WTC11 (cell line): ENCODE data around the gene COQ7. TPM values are rescaled to one million over a fixed set of nuclear protein-coding genes. Genes with fewer than 3 reads are reported as not detected.

Experiments
- ATAC-seq: fragments of 200-7000 bp; cut with Tn5 transposase; 2 replicates; pipeline ENCODE4 v1.10.0; 2021; ENCODE audit warnings: mild to moderate bottlenecking, moderate library complexity
- CTCF ChIA-PET: fragments of 300-600 bp; sonication (Branson Sonifier 250); formaldehyde crosslinking; loops from one replicate; lab custom pipeline; 2021; ENCODE audit warnings: antibody characterized with exemption; lab: Charles Lee
- POLR2A ChIA-PET: fragments of 350-600 bp; sonication (Branson Sonifier 250); formaldehyde crosslinking; loops from one replicate; lab custom pipeline; 2021; ENCODE audit warnings: antibody characterized with exemption; lab: Charles Lee
- DNase-seq: peaks from one replicate; pipeline ENCODE4 v3.0.0; 2021; ENCODE audit warnings: low spot score
- H3K27ac Mint-ChIP-seq: 2 replicates; pipeline ENCODE4 v1.8.0; 2021; ENCODE audit warnings: mixed read lengths
- H3K27me3 Mint-ChIP-seq: 2 replicates; pipeline ENCODE4 v1.8.0; 2021; ENCODE audit warnings: low read depth, mild to moderate bottlenecking, moderate library complexity, mixed read lengths
- H3K36me3 Mint-ChIP-seq: 2 replicates; pipeline ENCODE4 v1.8.0; 2021; ENCODE audit warnings: mixed read lengths
- H3K4me1 Mint-ChIP-seq: 2 replicates; pipeline ENCODE4 v1.8.0; 2022; ENCODE audit warnings: mixed read lengths
- H3K4me3 Mint-ChIP-seq: 2 replicates; pipeline ENCODE4 v1.8.0; 2021; ENCODE audit warnings: mild to moderate bottlenecking, moderate library complexity, mixed read lengths
- H3K9me3 Mint-ChIP-seq: 2 replicates; pipeline ENCODE4 v1.8.0; 2021; ENCODE audit warnings: mixed read lengths
- ARID4B ChIP-seq: sonication (generic); formaldehyde crosslinking; IDR thresholded peaks from 2 replicates; pipeline ENCODE4 v1.8.0; 2023; ENCODE audit warnings: missing genetic modification reagents, mild to moderate bottlenecking, borderline replicate concordance
- ATF1 ChIP-seq: sonication (generic); formaldehyde crosslinking; IDR thresholded peaks from 2 replicates; pipeline ENCODE4 v1.8.1; 2023; ENCODE audit warnings: mild to moderate bottlenecking, moderate library complexity, missing genetic modification reagents
- CTCF ChIP-seq: fragments of 200-600 bp; IDR thresholded peaks from 2 replicates; pipeline ENCODE4 v1.8.0; 2022; ENCODE audit warnings: antibody characterized with exemption
- E2F1 ChIP-seq: sonication (generic); formaldehyde crosslinking; IDR thresholded peaks from 2 replicates; pipeline ENCODE4 v1.8.0; 2022; ENCODE audit warnings: mild to moderate bottlenecking, missing genetic modification reagents
- E2F5 ChIP-seq: sonication (generic); formaldehyde crosslinking; IDR thresholded peaks from 2 replicates; pipeline ENCODE4 v1.8.1; 2022; ENCODE audit warnings: mild to moderate bottlenecking, moderate library complexity, missing genetic modification reagents
- ESRRA ChIP-seq: sonication (generic); formaldehyde crosslinking; IDR thresholded peaks from 2 replicates; pipeline ENCODE4 v1.8.1; 2022; ENCODE audit warnings: mild to moderate bottlenecking, missing genetic modification reagents, borderline replicate concordance
- ETV6 ChIP-seq: sonication (generic); formaldehyde crosslinking; IDR thresholded peaks from 2 replicates; pipeline ENCODE4 v1.8.1; 2022; ENCODE audit warnings: mild to moderate bottlenecking, missing genetic modification reagents
- FOXP4 ChIP-seq: sonication (generic); formaldehyde crosslinking; IDR thresholded peaks from 2 replicates; pipeline ENCODE4 v1.8.0; 2022; ENCODE audit warnings: mild to moderate bottlenecking, missing genetic modification reagents
- GABPB1 ChIP-seq: sonication (generic); formaldehyde crosslinking; IDR thresholded peaks from 2 replicates; pipeline ENCODE4 v1.8.1; 2023; ENCODE audit warnings: mild to moderate bottlenecking, missing genetic modification reagents
- HMGA2 ChIP-seq: fragments of 250-450 bp; sonication (Bioruptor Pico); IDR thresholded peaks from 2 replicates; pipeline ENCODE4 v1.4.0; 2021; ENCODE audit warnings: mild to moderate bottlenecking, moderate library complexity
- MLX ChIP-seq: sonication (generic); formaldehyde crosslinking; IDR thresholded peaks from 2 replicates; pipeline ENCODE4 v1.8.1; 2023; ENCODE audit warnings: mild to moderate bottlenecking, missing genetic modification reagents, moderate library complexity
- MYBL2 ChIP-seq: sonication (generic); formaldehyde crosslinking; IDR thresholded peaks from 2 replicates; pipeline ENCODE4 v1.8.1; 2023; ENCODE audit warnings: mild to moderate bottlenecking, moderate library complexity, missing genetic modification reagents
- RELA ChIP-seq: sonication (generic); formaldehyde crosslinking; IDR thresholded peaks from 2 replicates; pipeline ENCODE4 v1.8.1; 2022; ENCODE audit warnings: missing genetic modification reagents, mild to moderate bottlenecking, borderline replicate concordance
- RORB ChIP-seq: fragments of 250-450 bp; sonication (Bioruptor Pico); IDR thresholded peaks from 2 replicates; pipeline ENCODE4 v1.9.0; 2021; ENCODE audit warnings: mild to moderate bottlenecking
- SOX15 ChIP-seq: fragments of 250-450 bp; sonication (Bioruptor Pico); IDR thresholded peaks from 2 replicates; pipeline ENCODE4 v1.9.0; 2021; ENCODE audit warnings: mild to moderate bottlenecking
- ZNF232 ChIP-seq: sonication (generic); formaldehyde crosslinking; IDR thresholded peaks from 2 replicates; pipeline ENCODE4 v1.8.0; 2022; ENCODE audit warnings: mild to moderate bottlenecking, missing genetic modification reagents
- ZNF281 ChIP-seq: sonication (generic); formaldehyde crosslinking; IDR thresholded peaks from 2 replicates; pipeline ENCODE4 v1.8.0; 2023; ENCODE audit warnings: mild to moderate bottlenecking, missing genetic modification reagents
- total RNA-seq: library from RNA; stranded (reverse); gene quantifications from 3 replicates; pipeline ENCODE4 v1.2.3, GENCODE V29; 2021

The COQ7 gene
- total RNA-seq, 1 experiment from 2014 or later, result 20.7 TPM

GRCh38 chr16:19084139-19084538, 16.7 kb downstream of the COQ7 start:
- Mint-ChIP-seq H3K27me3 (peaks cover 18% of the 10 kb centered on the region), H3K9me3 (peaks cover 24% of the 10 kb centered on the region), H3K36me3 (peaks cover 27% of the 10 kb centered on the region), H3K4me3 (no peak overlapping the region), H3K27ac (no peak overlapping the region), H3K4me1 (peaks cover 4% of the 10 kb centered on the region; the same call in 1 of the 2 replicates)
- no peak for DNase-seq
- no peak for TF ChIP-seq ATF1 (CRISPR knock-in tag)
- TF ChIP-seq MLX (CRISPR knock-in tag), result no peak
- TF ChIP-seq FOXP4 (CRISPR knock-in tag), result no peak
- no peak for TF ChIP-seq ARID4B (CRISPR knock-in tag)
- no peak for TF ChIP-seq E2F1
- ATAC-seq, result no peak
- ChIA-PET POLR2A (interaction anchor here (0.6 kb wide), 1 partner anchor 26 kb away, joined by 3 read pairs; no protein-coding TSS in a partner anchor), CTCF (interaction anchor here (0.9 to 3.6 kb wide), 2 partner anchors 95 kb away, joined by 3 to 43 read pairs; no protein-coding TSS in a partner anchor)

GRCh38 chr16:19084879-19085278, 17.5 kb downstream of the COQ7 start:
- H3K27me3 Mint-ChIP-seq, result peaks cover 18% of the 10 kb centered on the region
- TF ChIP-seq ZNF232 (CRISPR knock-in tag) (no peak), SOX15 (no peak)
- H3K4me3 Mint-ChIP-seq, result no peak overlapping the region
- ChIA-PET POLR2A (interaction anchor here (0.9 kb wide), 1 partner anchor 9 kb away, joined by 3 read pairs; no protein-coding TSS in a partner anchor), CTCF (interaction anchor here (0.7 to 3.6 kb wide), 5 partner anchors 10 to 419 kb away, joined by 3 to 43 read pairs (median 13); partner anchors contain the start of gene TMC7)
- no peak overlapping the region for H3K27ac Mint-ChIP-seq
- ATAC-seq (no peak), DNase-seq (no peak)
- H3K9me3 Mint-ChIP-seq, result peaks cover 19% of the 10 kb centered on the region
- peaks cover 4% of the 10 kb centered on the region; the same call in 1 of the 2 replicates for H3K4me1 Mint-ChIP-seq
- peaks cover 20% of the 10 kb centered on the region for H3K36me3 Mint-ChIP-seq

- peaks cover 17% of the 10 kb centered on the region for H3K9me3 Mint-ChIP-seq
- H3K4me3 Mint-ChIP-seq, result peak overlapping the region; percentile 67
- DNase-seq, result no peak
- ChIA-PET POLR2A (interaction anchor here (0.5 to 0.9 kb wide), 3 partner anchors 10 to 156 kb away, joined by 3 to 5 read pairs (median 3); no protein-coding TSS in a partner anchor), CTCF (interaction anchor here (0.6 to 3.6 kb wide), 32 partner anchors 9 to 469 kb away, joined by 3 to 43 read pairs (median 4); partner anchors contain the start of genes COQ7, GDE1, ITPRIPL2 and TMC7)
- peaks cover 15% of the 10 kb centered on the region for H3K36me3 Mint-ChIP-seq
- H3K27ac Mint-ChIP-seq, result no peak overlapping the region
- no peak; the same call in 1 of the 2 replicates for ATAC-seq
- peaks cover 18% of the 10 kb centered on the region for H3K27me3 Mint-ChIP-seq
- H3K4me1 Mint-ChIP-seq, result peaks cover 4% of the 10 kb centered on the region; the same call in 1 of the 2 replicates
- no peak for TF ChIP-seq GABPB1 (CRISPR knock-in tag)
- TF ChIP-seq HMGA2 (CRISPR knock-in tag), result no peak
- no peak for TF ChIP-seq E2F5 (CRISPR knock-in tag)
- TF ChIP-seq RORB (CRISPR knock-in tag), result no peak
- no peak for TF ChIP-seq RELA
- TF ChIP-seq CTCF, result no peak
- no peak for TF ChIP-seq ZNF232 (CRISPR knock-in tag)
- no peak for TF ChIP-seq MYBL2
- no peak for TF ChIP-seq ETV6
- no peak for TF ChIP-seq ZNF281 (CRISPR knock-in tag)
- TF ChIP-seq ESRRA (CRISPR knock-in tag), result no peak
Measured at GRCh38 chr16:19085679-19086200, 18.3 kb downstream of the COQ7 start.
